H1 (cell line): ENCODE results near the gene APLP2. TPM values are rescaled to one million over a fixed set of nuclear protein-coding genes. Genes with fewer than 3 reads are reported as not detected.

Experiments
- BACH1 ChIP-seq: IDR thresholded peaks from 2 replicates; pipeline ENCODE4 v1.6.1; 2012; ENCODE audit warnings: low read length, improper control_type of control experiment
- CBX5 ChIP-seq: fragments of 300-800, 300-1000 bp; sonication (generic); IDR thresholded peaks from 2 replicates; pipeline ENCODE4 v1.7.1; 2016; ENCODE audit warnings: antibody characterized with exemption, low read length, low read depth
- EP300 ChIP-seq, 2 experiments: IDR thresholded peaks; 1 replicate in 1 of 2; 2 replicates in 1 of 2; pipeline ENCODE4 v1.6.1; 2011 to 2012; ENCODE audit warnings: low read depth in 2 of 2, low read length in 2 of 2, mild to moderate bottlenecking in 2 of 2, borderline replicate concordance in 1 of 2, inconsistent platforms in 1 of 2, moderate library complexity in 1 of 2
- MAX ChIP-seq: IDR thresholded peaks from 2 replicates; pipeline ENCODE4 v1.6.1; 2012; ENCODE audit warnings: inconsistent platforms
- PHF8 ChIP-seq: fragments of 200-600 bp; sonication (generic); conservative IDR thresholded peaks from 2 replicates; pipeline ENCODE4 v1.7.1; 2012; ENCODE audit warnings: low read depth, mild to moderate bottlenecking, inconsistent platforms, low read length, moderate library complexity
- TCF12 ChIP-seq: IDR thresholded peaks from 2 replicates; pipeline ENCODE4 v1.6.1; 2011; ENCODE audit warnings: low read depth, mild to moderate bottlenecking, low read length
- polyA plus RNA-seq, 7 experiments: library from polyadenylated mRNA; depleted of rRNA in 3 of 7; stranded (reverse) in 5 of 7; unstranded in 2 of 7; fragments of >200 nt in 5 of 7; fragments of 200-250 nt in 2 of 7; gene quantifications; 1 replicate in 5 of 7; 2 replicates in 1 of 7; 4 replicates in 1 of 7; pipeline versions ENCODE4 v1.2.1 to v1.2.3, GENCODE V29; 2011 to 2013; ENCODE audit warnings: missing spikeins in 2 of 7, mixed read lengths in 2 of 7
- total RNA-seq: library from RNA; stranded (reverse); fragmentation: NEBNext Ultra II Directional; extraction: Animal tissue kit (Norgen Biotek cat#: 25700); gene quantifications from 2 replicates; pipeline ENCODE4 v1.2.1, GENCODE V29; 2021

APLP2 gene
- total and polyA plus RNA-seq, 2 of the 8 experiments (the other 6 are each of a cell fraction or from before 2014, with no cell fraction given), result 222 to 315 TPM

DNA sequence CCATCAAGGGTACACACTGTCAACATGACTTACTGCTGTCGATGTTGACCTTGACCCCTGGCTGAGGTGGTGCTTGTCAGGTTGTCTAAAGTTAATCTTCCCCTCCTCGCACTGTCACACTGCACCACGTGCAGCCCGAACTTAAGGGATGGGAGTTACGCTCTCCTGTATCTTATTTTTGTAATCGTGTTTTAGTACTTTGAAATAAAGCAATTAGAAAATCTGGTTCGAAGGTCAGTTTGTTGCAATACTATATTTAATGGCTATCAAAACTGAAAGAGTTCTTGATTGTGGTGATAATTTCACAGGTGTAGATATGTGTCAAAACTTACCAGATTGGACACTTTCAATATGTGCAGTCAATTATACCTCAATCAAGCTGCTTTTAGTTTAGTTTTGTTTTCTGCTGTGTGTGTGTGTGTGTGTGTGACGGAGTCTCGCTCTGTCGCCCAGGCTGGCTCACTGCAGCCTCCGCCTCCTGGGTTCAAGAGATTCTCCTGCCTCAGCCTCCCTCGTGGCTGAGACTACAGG is 79.2 kb downstream of the APLP2 start (continued):
- TF ChIP-seq PHF8 (no peak), MAX (no peak), TCF12 (no peak), CBX5 (no peak), EP300 (IDR thresholded peaks at IDR 0.05; ENCODE audit: borderline replicate concordance in 1 of 2, low read depth in 2 of 2, low read length in 2 of 2) (no peak), BACH1 (no peak)
- TF ChIP-seq, all 59 proteins: peak for 0
